ENCODE data around the gene MISP. TPM values are rescaled to one million over a fixed set of nuclear protein-coding genes. Genes with fewer than 3 reads are reported as not detected.

The MISP gene
- total RNA-seq, 1 donor from 2014 or later = 1.5 TPM

- Mint-ChIP-seq H3K4me1 (no peaks in the 10 kb centered on the region), H3K9me3 (peaks cover 4% of the 10 kb centered on the region), H3K4me3 (no peak overlapping the region), H3K36me3 (peaks cover 3% of the 10 kb centered on the region), H3K27ac (no peak overlapping the region), H3K27me3 (ENCODE audit: low read depth) (no peaks in the 10 kb centered on the region)
- no peak for TF ChIP-seq CTCF (IDR thresholded peaks at IDR 0.05; ENCODE audit: unreplicated experiment)
- DNase-seq (ENCODE audit: low spot score in 2 of 2, unreplicated experiment in 2 of 2) = no peak
Observed at GRCh38 chr19:763181-763580, 12.3 kb downstream of the MISP start.

DNA sequence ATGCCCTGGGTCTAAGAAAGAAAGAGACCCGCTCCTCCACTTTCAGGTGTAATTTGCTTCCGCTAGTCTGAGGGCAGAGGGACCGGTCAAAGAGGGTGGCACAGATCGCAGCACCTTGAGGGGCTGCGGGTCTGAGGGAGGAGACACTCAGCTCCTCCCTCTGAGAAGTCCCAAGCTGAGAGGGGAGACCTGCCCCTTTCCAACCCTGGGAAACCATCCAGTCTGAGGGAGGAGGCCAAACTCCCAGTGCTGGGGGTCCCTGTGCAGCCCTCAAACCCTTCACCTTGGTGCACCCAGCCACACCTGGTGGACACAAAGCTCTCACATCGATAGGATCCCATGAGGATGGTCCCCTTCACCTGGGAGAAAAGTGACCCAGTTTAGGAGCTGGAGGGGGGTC lies 13.0 kb downstream of the MISP start:
- Mint-ChIP-seq H3K4me1 (peaks cover 3% of the 10 kb centered on the region), H3K36me3 (peaks cover 3% of the 10 kb centered on the region), H3K27me3 (ENCODE audit: low read depth) (no peaks in the 10 kb centered on the region), H3K4me3 (no peak overlapping the region), H3K9me3 (peaks cover 4% of the 10 kb centered on the region), H3K27ac (no peak overlapping the region)
- TF ChIP-seq CTCF (IDR thresholded peaks at IDR 0.05; ENCODE audit: unreplicated experiment) = no peak
- no peak for DNase-seq (ENCODE audit: low spot score in 2 of 2, unreplicated experiment in 2 of 2)

GRCh38 chr19:764301-764700 lies 13.4 kb downstream of the MISP start:
- DNase-seq (ENCODE audit: low spot score in 2 of 2, unreplicated experiment in 2 of 2) = no peak
- Mint-ChIP-seq H3K36me3 (peaks cover 3% of the 10 kb centered on the region), H3K27ac (no peak overlapping the region), H3K4me3 (no peak overlapping the region), H3K4me1 (peaks cover 3% of the 10 kb centered on the region), H3K9me3 (peaks cover 4% of the 10 kb centered on the region), H3K27me3 (ENCODE audit: low read depth) (no peaks in the 10 kb centered on the region)
- no peak for TF ChIP-seq CTCF (IDR thresholded peaks at IDR 0.05; ENCODE audit: unreplicated experiment)

- Mint-ChIP-seq H3K4me3 (no peak overlapping the region), H3K9me3 (no peaks in the 10 kb centered on the region), H3K27ac (no peak overlapping the region), H3K4me1 (peaks cover 4% of the 10 kb centered on the region), H3K27me3 (ENCODE audit: low read depth) (no peaks in the 10 kb centered on the region), H3K36me3 (no peaks in the 10 kb centered on the region)
- no peak for DNase-seq (ENCODE audit: low spot score in 2 of 2, unreplicated experiment in 2 of 2)
- no peak for TF ChIP-seq CTCF (IDR thresholded peaks at IDR 0.05; ENCODE audit: unreplicated experiment)
Observed at GRCh38 chr19:765179-765738, 14.3 kb downstream of the MISP start.

- H3K9me3 Mint-ChIP-seq = no peaks in the 10 kb centered on the region
- H3K27ac Mint-ChIP-seq = peak overlapping the region; percentile 96
- H3K4me1 Mint-ChIP-seq = peaks cover 6% of the 10 kb centered on the region
- H3K4me3 Mint-ChIP-seq = peak overlapping the region; percentile 22
- no peaks in the 10 kb centered on the region for H3K36me3 Mint-ChIP-seq
- H3K27me3 Mint-ChIP-seq (ENCODE audit: low read depth) = no peaks in the 10 kb centered on the region
- no peak for TF ChIP-seq CTCF (IDR thresholded peaks at IDR 0.05; ENCODE audit: unreplicated experiment)
- DNase-seq (ENCODE audit: low spot score in 2 of 2, unreplicated experiment in 2 of 2) = no peak
Observed at GRCh38 chr19:768424-768823, 17.5 kb downstream of the MISP start.

- H3K27ac Mint-ChIP-seq = no peak overlapping the region
Observed at GRCh38 chr19:769616-770015, 18.7 kb downstream of the MISP start.

More at GRCh38 chr19:769616-770015, 18.7 kb downstream of the MISP start:
- Mint-ChIP-seq H3K9me3 (no peaks in the 10 kb centered on the region), H3K4me3 (no peak overlapping the region), H3K4me1 (peaks cover 6% of the 10 kb centered on the region), H3K36me3 (no peaks in the 10 kb centered on the region), H3K27me3 (ENCODE audit: low read depth) (no peaks in the 10 kb centered on the region)
- DNase-seq (ENCODE audit: low spot score in 2 of 2, unreplicated experiment in 2 of 2) = no peak
- TF ChIP-seq CTCF (IDR thresholded peaks at IDR 0.05; ENCODE audit: unreplicated experiment) = no peak

Data from mesothelial cell of epicardium (in vitro differentiated cells).